Esophagus squamous epithelium (tissue), 5 donors: ENCODE data around the gene BBS9. TPM values are rescaled to one million over a fixed set of nuclear protein-coding genes. Genes with fewer than 3 reads are reported as not detected.

Source experiments
- DNase-seq: peaks from one replicate; lab custom pipeline; 2025; lab: John Stamatoyannopoulos, UW
- H3K27ac ChIP-seq, 4 donors: fragments of 200-600 bp; sonication (generic); one replicate each; pipeline ENCODE4 v1.5.1; 2016 to 2019; ENCODE audit warnings: mild to moderate bottlenecking in 1 of 4
- H3K27me3 ChIP-seq, 4 donors: fragments of 200-600 bp; sonication (generic); 1 replicate in 3 of 4; 2 replicates in 1 of 4; pipeline versions ENCODE4 v1.5.1 to v1.6.0; 2017 to 2021; ENCODE audit warnings: antibody characterized with exemption in 1 of 4
- H3K36me3 ChIP-seq, 3 donors: fragments of 200-600 bp; sonication (generic); one replicate each; pipeline ENCODE4 v1.5.1; 2016 to 2019
- H3K4me1 ChIP-seq, 3 donors: fragments of 200-600 bp; sonication (generic); one replicate each; pipeline ENCODE4 v1.5.1; 2017 to 2019
- H3K4me3 ChIP-seq, 4 donors: fragments of 200-600 bp; sonication (generic); 1 replicate in 3 of 4; 2 replicates in 1 of 4; pipeline ENCODE4 v1.5.1; 2016 to 2019; ENCODE audit warnings: mild to moderate bottlenecking in 2 of 4, moderate library complexity in 1 of 4
- H3K9me3 ChIP-seq, 3 donors: fragments of 200-600 bp; sonication (generic); one replicate each; pipeline ENCODE4 v1.5.1; 2016 to 2019
- CTCF ChIP-seq, 6 experiments: fragments of 450-650 bp in 4 of 6; fragments of 200-600 bp in 2 of 6; sonication (generic) in 2 of 6; IDR thresholded peaks; one replicate each; pipeline ENCODE4 v1.5.1; 2016 to 2019; ENCODE audit warnings: antibody characterized with exemption in 6 of 6, mild to moderate bottlenecking in 4 of 6, moderate library complexity in 4 of 6
- POLR2A ChIP-seq, 4 donors: fragments of 450-650 bp; IDR thresholded peaks; one replicate each; pipeline ENCODE4 v1.6.1; 2017; ENCODE audit warnings: antibody characterized with exemption in 4 of 4, mild to moderate bottlenecking in 4 of 4, moderate library complexity in 3 of 4
- WGBS, 2 donors: methylation state at CpG; one replicate each; pipeline ENCODE4 v1.1.5; 2018; 5-methylcytosine and 5-hydroxymethylcytosine counted together
- intact Hi-C: fragments of 100-400 bp; cut with DNase I; formaldehyde crosslinking; loops from one replicate; pipeline ENCODE4 v1.15.0; 2022
- total RNA-seq, 4 donors: library from RNA; depleted of rRNA; stranded (reverse); fragments of >200 nt; gene quantifications; one replicate each; pipeline ENCODE4 v1.1.0, GENCODE V29; 2016
- donor health status: DM: yes; HTN: yes; CAD: no.

Gene BBS9
- total RNA-seq, 4 donors from 2014 or later = 4.8 to 16.8 (median 7.6) TPM

GRCh38 chr7:33336820-33337219, 207.5 kb downstream of the BBS9 start:
- Histone ChIP-seq H3K9me3 (no peaks in the 10 kb centered on the region), H3K36me3 (no peaks in the 10 kb centered on the region), H3K4me3 (no peak overlapping the region), H3K27me3 (no peaks in the 10 kb centered on the region), H3K4me1 (no peaks in the 10 kb centered on the region), H3K27ac (no peak overlapping the region)
- TF ChIP-seq CTCF (IDR thresholded peaks at IDR 0.05) = no peak
- no peak for TF ChIP-seq POLR2A (IDR thresholded peaks at IDR 0.05)
- 86 to 87% methylated on average over 2 of the region's 2 CpGs for WGBS, 2 donors
- intact Hi-C loops = no loop called here
- no peak for DNase-seq

- Histone ChIP-seq H3K36me3 (no peaks in the 10 kb centered on the region), H3K27me3 (no peaks in the 10 kb centered on the region), H3K4me1 (no peaks in the 10 kb centered on the region), H3K9me3 (no peaks in the 10 kb centered on the region), H3K27ac (no peak overlapping the region), H3K4me3 (no peak overlapping the region)
- 69 to 71% methylated on average over 3 of the region's 3 CpGs for WGBS, 2 donors
- TF ChIP-seq CTCF (IDR thresholded peaks at IDR 0.05) (no peak), POLR2A (IDR thresholded peaks at IDR 0.05) (no peak)
- intact Hi-C loops = no loop called here
- DNase-seq = no peak
These were observed 209.9 kb downstream of the BBS9 start for GRCh38 chr7:33339074-33339790.

GRCh38 chr7:33346055-33346454, 216.7 kb downstream of the BBS9 start:
- H3K36me3 ChIP-seq = no peaks in the 10 kb centered on the region
- intact Hi-C loops = no loop called here
- H3K27ac ChIP-seq = no peak overlapping the region

GRCh38 chr7:33350577-33350976, 221.2 kb downstream of the BBS9 start:
- DNase-seq = no peak
- Histone ChIP-seq H3K9me3 (no peaks in the 10 kb centered on the region), H3K4me3 (no peak overlapping the region), H3K4me1 (no peaks in the 10 kb centered on the region), H3K27ac (no peak overlapping the region), H3K27me3 (no peaks in the 10 kb centered on the region), H3K36me3 (no peaks in the 10 kb centered on the region)
- intact Hi-C loops = no loop called here
- TF ChIP-seq POLR2A (IDR thresholded peaks at IDR 0.05) (no peak), CTCF (IDR thresholded peaks at IDR 0.05) (no peak)
- 94 to 95% methylated on average over 7 of the region's 7 CpGs for WGBS, 2 donors

More at GRCh38 chr7:33346055-33346454, 216.7 kb downstream of the BBS9 start:
- H3K4me3 ChIP-seq = no peak overlapping the region
- H3K4me1 ChIP-seq = no peaks in the 10 kb centered on the region
- TF ChIP-seq POLR2A (IDR thresholded peaks at IDR 0.05) = no peak
- TF ChIP-seq CTCF (IDR thresholded peaks at IDR 0.05) = no peak
- H3K9me3 ChIP-seq = no peaks in the 10 kb centered on the region
- no peak for DNase-seq
- no peaks in the 10 kb centered on the region for H3K27me3 ChIP-seq
- 90 to 96% methylated on average over 3 of the region's 3 CpGs for WGBS, 2 donors

- Histone ChIP-seq H3K4me3 (no peak overlapping the region), H3K27me3 (no peaks in the 10 kb centered on the region), H3K36me3 (no peaks in the 10 kb centered on the region), H3K4me1 (no peaks in the 10 kb centered on the region), H3K27ac (no peak overlapping the region), H3K9me3 (no peaks in the 10 kb centered on the region)
- TF ChIP-seq POLR2A (IDR thresholded peaks at IDR 0.05) = no peak
- no peak for TF ChIP-seq CTCF (IDR thresholded peaks at IDR 0.05)
- 91 to 97% methylated on average over 9 of the region's 9 CpGs for WGBS, 2 donors
- intact Hi-C loops = no loop called here
- DNase-seq = no peak
These were observed 222.3 kb downstream of the BBS9 start for GRCh38 chr7:33351709-33352108.
